HCT116 (cell line): ENCODE results near the gene ARL6IP4. TPM values are rescaled to one million over a fixed set of nuclear protein-coding genes. Genes with fewer than 3 reads are reported as not detected.

Source experiments
- ATAC-seq: fragments of 200-7000 bp; cut with Tn5 transposase; 2 replicates; pipeline ENCODE4 v1.9.1; 2020; ENCODE audit warnings: mild to moderate bottlenecking, moderate library complexity
- BruUV-seq: library from RNA; stranded (reverse); fragments of 400-500 nt; replicated peaks from 2 replicates; lab custom pipeline; 2021; lab: Mats Ljungman, UMichigan
- CTCF ChIA-PET: fragments of 300-600 bp; sonication (Branson Sonifier 250); formaldehyde crosslinking; loops from one replicate; lab custom pipeline; 2021; ENCODE audit warnings: antibody characterized with exemption; lab: Charles Lee
- POLR2A ChIA-PET: fragments of 300-600, 350-600 bp; sonication (Branson Sonifier 250); formaldehyde crosslinking; loops from one replicate; lab custom pipeline; 2021; ENCODE audit warnings: antibody characterized with exemption; lab: Charles Lee
- RAD21 ChIA-PET, 2 experiments: fragments of 300-600 bp; sonication (Branson Sonifier 250); formaldehyde crosslinking; loops; one replicate each; lab custom pipeline; 2023; ENCODE audit warnings: low total read pairs in 2 of 2; ENCODE audit not compliant: uncharacterized antibody in 2 of 2, unreplicated experiment in 2 of 2, low non-redundant PET in 1 of 2; lab: Charles Lee
- DNase-seq: peaks from one replicate; pipeline ENCODE4 v3.0.0-alpha.2; 2010; ENCODE audit warnings: low read depth, low spot score
- H2AFZ ChIP-seq: fragments of 200-600 bp; shearing (Covaris generic), sonication (generic); 2 replicates; pipeline ENCODE4 v1.6.1; 2017; ENCODE audit warnings: low read depth, mixed run types, mixed read lengths, antibody characterized with exemption, low read length; ENCODE audit not compliant: poor library complexity, severe bottlenecking
- H3K27ac ChIP-seq: 2 replicates; pipeline ENCODE4 v1.5.1; 2012; ENCODE audit warnings: low read depth, low read length
- H3K27me3 ChIP-seq: fragments of 200-600 bp; sonication (generic); 2 replicates; pipeline ENCODE4 v1.6.1; 2016; ENCODE audit warnings: mixed run types, low read length, mixed read lengths; ENCODE audit not compliant: insufficient read depth
- H3K36me3 ChIP-seq, 2 experiments: fragments of 200-500 bp in 1 of 2; fragments of 200-600 bp in 1 of 2; sonication (Bioruptor generic) in 1 of 2; sonication (generic) in 1 of 2; 2 replicates each; pipeline versions ENCODE4 v1.5.1 to v1.6.1; 2014 to 2016; ENCODE audit warnings: low read length in 2 of 2, inconsistent platforms in 1 of 2, mixed read lengths in 1 of 2, mixed run types in 1 of 2; ENCODE audit not compliant: insufficient read depth in 2 of 2, control insufficient read depth in 1 of 2
- H3K4me1 ChIP-seq, 2 experiments: fragments of 200-600 bp in 1 of 2; sonication (generic) in 1 of 2; 2 replicates each; pipeline versions ENCODE4 v1.5.1 to v1.6.1; 2012 to 2017; ENCODE audit warnings: low read length in 2 of 2, inconsistent platforms in 1 of 2, mild to moderate bottlenecking in 1 of 2, mixed read lengths in 1 of 2, mixed run types in 1 of 2, moderate library complexity in 1 of 2; ENCODE audit not compliant: insufficient read depth in 2 of 2, control insufficient read depth in 1 of 2
- H3K4me2 ChIP-seq: fragments of 200-600 bp; sonication (generic); 2 replicates; pipeline ENCODE4 v1.6.1; 2017; ENCODE audit warnings: mixed run types, low read length, mixed read lengths
- H3K4me3 ChIP-seq, 2 experiments: fragments of 200-600 bp in 1 of 2; sonication (generic) in 1 of 2; replicated peaks in 1 of 2; 2 replicates each; pipeline ENCODE4 v1.5.1; 2011 to 2016; ENCODE audit warnings: low read length in 2 of 2, control low read depth in 1 of 2, low read depth in 1 of 2, mild to moderate bottlenecking in 1 of 2, mixed read lengths in 1 of 2, mixed run types in 1 of 2
- H3K79me2 ChIP-seq: fragments of 200-600 bp; sonication (generic); 2 replicates; pipeline ENCODE4 v1.6.1; 2017; ENCODE audit warnings: mild to moderate bottlenecking, mixed run types, low read length, moderate library complexity, mixed read lengths; ENCODE audit not compliant: insufficient read depth
- H3K9ac ChIP-seq: fragments of 200-600 bp; sonication (generic); 2 replicates; pipeline ENCODE4 v1.6.1; 2016; ENCODE audit warnings: low read length, mixed read lengths
- H3K9me2 ChIP-seq: fragments of 200-600 bp; sonication (generic), shearing (Covaris generic); 2 replicates; pipeline ENCODE4 v1.6.1; 2017; ENCODE audit warnings: mixed run types, mild to moderate bottlenecking, moderate library complexity; ENCODE audit not compliant: insufficient read depth
- H3K9me3 ChIP-seq, 2 experiments: fragments of 200-500 bp in 1 of 2; fragments of 200-600 bp in 1 of 2; sonication (Bioruptor generic) in 1 of 2; sonication (generic) in 1 of 2; 2 replicates each; pipeline ENCODE4 v1.6.1; 2014 to 2017; ENCODE audit warnings: low read length in 2 of 2, mixed read lengths in 2 of 2, inconsistent platforms in 1 of 2, low read depth in 1 of 2, mild to moderate bottlenecking in 1 of 2, mixed run types in 1 of 2, moderate library complexity in 1 of 2; ENCODE audit not compliant: control insufficient read depth in 1 of 2, insufficient read depth in 1 of 2
- H4K20me1 ChIP-seq: fragments of 200-600 bp; sonication (generic), shearing (Covaris generic); 2 replicates; pipeline ENCODE4 v1.6.1; 2017; ENCODE audit warnings: mixed run types, mild to moderate bottlenecking, moderate library complexity; ENCODE audit not compliant: insufficient read depth
- CEBPB ChIP-seq: IDR thresholded peaks from 2 replicates; pipeline ENCODE4 v1.6.1; 2012; ENCODE audit warnings: low read depth
- EGR1 ChIP-seq: IDR thresholded peaks from 2 replicates; pipeline ENCODE4 v1.6.1; 2012; ENCODE audit warnings: low read depth
- ELF1 ChIP-seq: IDR thresholded peaks from 2 replicates; pipeline ENCODE4 v1.6.1; 2012; ENCODE audit warnings: low read depth, borderline replicate concordance
- EZH2 ChIP-seq: fragments of 200-600 bp; sonication (generic); IDR thresholded peaks from 2 replicates; pipeline ENCODE4 v1.6.1; 2017; ENCODE audit warnings: antibody characterized with exemption, mixed run types
- POLR2A ChIP-seq: IDR thresholded peaks from 2 replicates; pipeline ENCODE4 v1.7.0; 2011; ENCODE audit warnings: borderline replicate concordance; ENCODE audit not compliant: insufficient read depth, insufficient read length; ENCODE audit errors: extremely low read depth
- POLR2AphosphoS5 ChIP-seq: IDR thresholded peaks from 2 replicates; pipeline ENCODE4 v1.6.1; 2011; ENCODE audit warnings: mild to moderate bottlenecking, low read depth, low read length, moderate library complexity
- SIN3A ChIP-seq: IDR thresholded peaks from 2 replicates; pipeline ENCODE4 v1.6.1; 2012; ENCODE audit warnings: low read depth
- SP1 ChIP-seq: IDR thresholded peaks from 2 replicates; pipeline ENCODE4 v1.6.1; 2012; ENCODE audit warnings: low read depth
- SRF ChIP-seq: IDR thresholded peaks from 2 replicates; pipeline ENCODE4 v1.6.1; 2012; ENCODE audit warnings: low read depth
- YY1 ChIP-seq: IDR thresholded peaks from 2 replicates; pipeline ENCODE4 v1.6.1; 2011; ENCODE audit warnings: low read length, low read depth, moderate library complexity, mild to moderate bottlenecking; ENCODE audit not compliant: insufficient replicate concordance; ENCODE audit errors: extremely low read depth
- ZFX ChIP-seq: fragments of 450-650 bp; IDR thresholded peaks from 2 replicates; pipeline ENCODE4 v1.6.1; 2017
- ZNF274 ChIP-seq: fragments of 200-500 bp; sonication (Bioruptor generic); IDR thresholded peaks from 2 replicates; pipeline ENCODE4 v1.6.1; 2014; ENCODE audit warnings: mild to moderate bottlenecking, low read depth, low read length, inconsistent platforms
- intact Hi-C: fragments of 100-400 bp; cut with micrococcal nuclease; formaldehyde crosslinking; loops from 2 replicates; pipeline ENCODE4 v1.10.0; 2022
- total RNA-seq: library from RNA; stranded (reverse); gene quantifications from one replicate; pipeline ENCODE4 v1.2.1, GENCODE V29; 2021; ENCODE audit not compliant: unreplicated experiment
- TF ChIP-seq, protein P1 (sequence below): IDR thresholded peaks from 2 replicates; pipeline ENCODE4 v1.6.1; 2012; ENCODE audit warnings: low read depth
- TF ChIP-seq, protein P2 (sequence below): IDR thresholded peaks from 2 replicates; pipeline ENCODE4 v1.6.1; 2012
- TF ChIP-seq, protein P3 (sequence below): IDR thresholded peaks from 2 replicates; pipeline ENCODE4 v1.6.1; 2011; ENCODE audit warnings: mild to moderate bottlenecking, low read length, moderate library complexity; ENCODE audit not compliant: insufficient replicate concordance; ENCODE audit errors: extremely low read depth

The ARL6IP4 gene
- total RNA-seq, 1 experiment from 2014 or later, result 128 TPM

DNA sequence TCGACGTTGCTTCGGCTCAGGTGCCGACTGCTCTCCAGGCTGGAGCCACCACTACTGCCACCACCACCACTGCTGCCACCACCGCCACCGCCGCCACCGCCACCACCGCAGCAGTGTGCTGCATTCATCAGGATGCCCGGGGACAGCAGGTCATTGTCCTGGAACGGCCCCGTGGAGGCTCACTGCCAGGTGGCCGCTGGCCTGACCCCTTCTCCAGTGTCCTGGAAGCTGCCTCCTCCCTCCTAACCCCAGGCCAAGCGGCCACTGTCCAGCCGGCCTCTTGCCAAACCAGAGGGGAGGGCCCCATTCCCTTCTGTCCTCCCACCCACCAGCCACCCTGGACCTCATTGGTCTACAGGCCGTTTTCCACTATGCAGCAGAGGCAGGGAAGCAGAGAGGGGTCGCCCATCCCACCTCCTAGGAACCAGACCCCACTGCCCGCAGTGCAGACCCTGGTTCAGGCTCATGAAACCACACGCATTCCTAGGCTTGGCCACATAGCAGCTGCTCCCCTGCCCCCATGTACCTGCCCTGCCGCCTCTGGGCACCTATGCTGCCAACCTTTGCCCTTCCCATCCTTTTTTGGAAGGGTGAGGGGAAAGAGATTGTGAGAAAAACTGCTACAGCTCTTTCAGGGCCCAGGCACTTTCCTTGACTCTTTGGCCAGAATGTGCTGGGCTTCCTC is 15.2 kb downstream of the ARL6IP4 start:
- no peak overlapping the region for H3K4me3 ChIP-seq
- no peaks in the 10 kb centered on the region for H3K36me3 ChIP-seq
- intact Hi-C loops, result no loop called here
- ChIA-PET RAD21 (no interaction called here), POLR2A (no interaction called here), CTCF (no interaction called here)
- H4K20me1 ChIP-seq, result no peaks in the 10 kb centered on the region
- H3K9ac ChIP-seq, result no peak overlapping the region
- H3K9me2 ChIP-seq, result no peaks in the 10 kb centered on the region
- no peak for ATAC-seq
- no peaks in the 10 kb centered on the region for H3K79me2 ChIP-seq
- TF ChIP-seq ZNF274 (no peak), POLR2A (no peak), EGR1 (no peak), CEBPB (no peak), SP1 (no peak)
- TF ChIP-seq, protein P1, sequence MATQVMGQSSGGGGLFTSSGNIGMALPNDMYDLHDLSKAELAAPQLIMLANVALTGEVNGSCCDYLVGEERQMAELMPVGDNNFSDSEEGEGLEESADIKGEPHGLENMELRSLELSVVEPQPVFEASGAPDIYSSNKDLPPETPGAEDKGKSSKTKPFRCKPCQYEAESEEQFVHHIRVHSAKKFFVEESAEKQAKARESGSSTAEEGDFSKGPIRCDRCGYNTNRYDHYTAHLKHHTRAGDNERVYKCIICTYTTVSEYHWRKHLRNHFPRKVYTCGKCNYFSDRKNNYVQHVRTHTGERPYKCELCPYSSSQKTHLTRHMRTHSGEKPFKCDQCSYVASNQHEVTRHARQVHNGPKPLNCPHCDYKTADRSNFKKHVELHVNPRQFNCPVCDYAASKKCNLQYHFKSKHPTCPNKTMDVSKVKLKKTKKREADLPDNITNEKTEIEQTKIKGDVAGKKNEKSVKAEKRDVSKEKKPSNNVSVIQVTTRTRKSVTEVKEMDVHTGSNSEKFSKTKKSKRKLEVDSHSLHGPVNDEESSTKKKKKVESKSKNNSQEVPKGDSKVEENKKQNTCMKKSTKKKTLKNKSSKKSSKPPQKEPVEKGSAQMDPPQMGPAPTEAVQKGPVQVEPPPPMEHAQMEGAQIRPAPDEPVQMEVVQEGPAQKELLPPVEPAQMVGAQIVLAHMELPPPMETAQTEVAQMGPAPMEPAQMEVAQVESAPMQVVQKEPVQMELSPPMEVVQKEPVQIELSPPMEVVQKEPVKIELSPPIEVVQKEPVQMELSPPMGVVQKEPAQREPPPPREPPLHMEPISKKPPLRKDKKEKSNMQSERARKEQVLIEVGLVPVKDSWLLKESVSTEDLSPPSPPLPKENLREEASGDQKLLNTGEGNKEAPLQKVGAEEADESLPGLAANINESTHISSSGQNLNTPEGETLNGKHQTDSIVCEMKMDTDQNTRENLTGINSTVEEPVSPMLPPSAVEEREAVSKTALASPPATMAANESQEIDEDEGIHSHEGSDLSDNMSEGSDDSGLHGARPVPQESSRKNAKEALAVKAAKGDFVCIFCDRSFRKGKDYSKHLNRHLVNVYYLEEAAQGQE, result no peak
- no peaks in the 10 kb centered on the region for H3K9me3 ChIP-seq
- H3K27ac ChIP-seq, result no peak overlapping the region
- H2AFZ ChIP-seq, result no peak overlapping the region
- H3K27me3 ChIP-seq, result no peaks in the 10 kb centered on the region
- DNase-seq, result no peak
- H3K4me1 ChIP-seq, result no peaks in the 10 kb centered on the region
- no TSS peak for BruUV-seq
- H3K4me2 ChIP-seq, result no peak overlapping the region

DNA sequence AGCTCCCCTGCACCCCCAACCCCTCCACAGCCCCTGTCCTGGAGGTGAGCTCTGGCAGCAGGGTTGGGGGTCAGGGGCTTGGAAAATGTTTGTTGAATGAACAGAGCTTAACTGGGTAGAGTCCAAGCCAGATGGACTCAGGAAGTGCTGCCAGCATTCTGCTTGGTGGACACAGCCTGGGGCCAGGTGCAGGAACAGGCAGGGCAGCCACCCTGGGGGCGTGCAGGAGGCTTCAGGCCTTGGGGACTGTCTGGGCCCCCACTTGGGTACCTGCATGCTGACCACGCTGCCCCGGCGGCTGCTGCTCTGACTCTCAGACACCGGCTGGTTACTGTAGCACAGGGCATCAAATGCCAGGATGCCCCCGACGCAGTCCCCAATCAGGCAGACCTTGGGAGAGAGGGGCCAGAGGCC is 15.7 kb downstream of the ARL6IP4 start:
- Histone ChIP-seq H3K9me3 (no peaks in the 10 kb centered on the region), H3K27me3 (no peaks in the 10 kb centered on the region), H3K9me2 (no peaks in the 10 kb centered on the region), H3K9ac (no peak overlapping the region), H3K36me3 (no peaks in the 10 kb centered on the region), H3K4me2 (no peak overlapping the region), H2AFZ (no peak overlapping the region), H3K79me2 (no peaks in the 10 kb centered on the region), H3K4me3 (no peak overlapping the region), H3K27ac (no peak overlapping the region), H3K4me1 (no peaks in the 10 kb centered on the region), H4K20me1 (no peaks in the 10 kb centered on the region)
- ChIA-PET CTCF (no interaction called here), RAD21 (no interaction called here), POLR2A (no interaction called here)
- intact Hi-C loops, result no loop called here
- DNase-seq (no peak), ATAC-seq (no peak)
- no TSS peak for BruUV-seq
- TF ChIP-seq, protein P2, sequence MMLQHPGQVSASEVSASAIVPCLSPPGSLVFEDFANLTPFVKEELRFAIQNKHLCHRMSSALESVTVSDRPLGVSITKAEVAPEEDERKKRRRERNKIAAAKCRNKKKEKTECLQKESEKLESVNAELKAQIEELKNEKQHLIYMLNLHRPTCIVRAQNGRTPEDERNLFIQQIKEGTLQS, result no peak
- TF ChIP-seq EZH2 (no peak), ZNF274 (no peak), EGR1 (no peak), ZFX (no peak), CEBPB (no peak), ELF1 (no peak), SRF (no peak), SIN3A (no peak), YY1 (no peak), POLR2AphosphoS5 (no peak)
- TF ChIP-seq, protein P3, sequence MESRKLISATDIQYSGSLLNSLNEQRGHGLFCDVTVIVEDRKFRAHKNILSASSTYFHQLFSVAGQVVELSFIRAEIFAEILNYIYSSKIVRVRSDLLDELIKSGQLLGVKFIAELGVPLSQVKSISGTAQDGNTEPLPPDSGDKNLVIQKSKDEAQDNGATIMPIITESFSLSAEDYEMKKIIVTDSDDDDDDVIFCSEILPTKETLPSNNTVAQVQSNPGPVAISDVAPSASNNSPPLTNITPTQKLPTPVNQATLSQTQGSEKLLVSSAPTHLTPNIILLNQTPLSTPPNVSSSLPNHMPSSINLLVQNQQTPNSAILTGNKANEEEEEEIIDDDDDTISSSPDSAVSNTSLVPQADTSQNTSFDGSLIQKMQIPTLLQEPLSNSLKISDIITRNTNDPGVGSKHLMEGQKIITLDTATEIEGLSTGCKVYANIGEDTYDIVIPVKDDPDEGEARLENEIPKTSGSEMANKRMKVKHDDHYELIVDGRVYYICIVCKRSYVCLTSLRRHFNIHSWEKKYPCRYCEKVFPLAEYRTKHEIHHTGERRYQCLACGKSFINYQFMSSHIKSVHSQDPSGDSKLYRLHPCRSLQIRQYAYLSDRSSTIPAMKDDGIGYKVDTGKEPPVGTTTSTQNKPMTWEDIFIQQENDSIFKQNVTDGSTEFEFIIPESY, result no peak
